Suprapubic skin (tissue), 3 donors: ENCODE data around the gene CROCC2.

Experiments used
- EP300 ChIP-seq: sonication (generic); formaldehyde crosslinking; IDR thresholded peaks from one replicate; pipeline ENCODE4 v1.6.1; 2017; ENCODE audit warnings: antibody characterized with exemption
- POLR2A ChIP-seq, 2 donors: fragments of 450-650 bp; IDR thresholded peaks; one replicate each; pipeline ENCODE4 v1.6.1; 2017; ENCODE audit warnings: antibody characterized with exemption in 2 of 2, mild to moderate bottlenecking in 2 of 2, moderate library complexity in 2 of 2
- TF ChIP-seq, protein P1 (sequence below), 2 donors: fragments of 200-600 bp in 1 of 2; fragments of 450-650 bp in 1 of 2; sonication (generic) in 1 of 2; IDR thresholded peaks; one replicate each; pipeline ENCODE4 v1.5.1; 2016 to 2019; ENCODE audit warnings: antibody characterized with exemption in 2 of 2, mild to moderate bottlenecking in 1 of 2, moderate library complexity in 1 of 2

DNA sequence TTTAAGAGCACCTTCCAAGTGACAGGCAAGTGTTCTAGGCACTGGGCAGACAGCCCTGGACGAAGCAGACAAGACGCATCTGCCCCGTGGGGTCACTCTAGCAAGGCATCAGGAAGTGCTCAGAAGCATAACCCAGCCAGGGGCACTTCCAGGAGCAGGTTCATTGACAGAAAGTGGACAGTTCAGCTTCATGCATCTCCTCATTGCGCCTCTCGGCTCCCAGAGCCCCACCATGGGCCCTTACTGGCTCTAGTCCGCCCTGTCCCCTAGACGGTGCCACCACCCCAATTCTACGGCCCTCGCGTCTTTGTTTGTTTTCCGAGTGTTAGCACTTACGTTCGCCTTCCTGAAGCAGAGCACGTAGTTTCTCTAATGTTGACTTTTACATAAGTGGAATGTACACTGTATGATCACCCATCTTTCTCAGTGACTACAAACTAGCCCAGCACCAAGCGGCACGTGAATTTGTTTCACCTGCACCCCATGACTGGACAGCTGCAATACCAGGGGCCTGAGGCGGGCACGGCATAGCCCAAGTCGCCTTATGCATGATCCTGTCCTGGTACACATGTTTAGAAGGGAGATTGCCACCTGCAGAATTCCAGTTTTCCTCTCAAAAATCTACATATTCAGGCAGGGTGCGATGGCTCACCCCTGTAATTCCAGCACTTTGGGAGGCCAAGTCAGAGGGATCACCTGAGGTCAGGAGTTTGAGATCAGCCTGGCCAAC, 125.5 kb downstream of the CROCC2 start:
- TF ChIP-seq, protein P1, sequence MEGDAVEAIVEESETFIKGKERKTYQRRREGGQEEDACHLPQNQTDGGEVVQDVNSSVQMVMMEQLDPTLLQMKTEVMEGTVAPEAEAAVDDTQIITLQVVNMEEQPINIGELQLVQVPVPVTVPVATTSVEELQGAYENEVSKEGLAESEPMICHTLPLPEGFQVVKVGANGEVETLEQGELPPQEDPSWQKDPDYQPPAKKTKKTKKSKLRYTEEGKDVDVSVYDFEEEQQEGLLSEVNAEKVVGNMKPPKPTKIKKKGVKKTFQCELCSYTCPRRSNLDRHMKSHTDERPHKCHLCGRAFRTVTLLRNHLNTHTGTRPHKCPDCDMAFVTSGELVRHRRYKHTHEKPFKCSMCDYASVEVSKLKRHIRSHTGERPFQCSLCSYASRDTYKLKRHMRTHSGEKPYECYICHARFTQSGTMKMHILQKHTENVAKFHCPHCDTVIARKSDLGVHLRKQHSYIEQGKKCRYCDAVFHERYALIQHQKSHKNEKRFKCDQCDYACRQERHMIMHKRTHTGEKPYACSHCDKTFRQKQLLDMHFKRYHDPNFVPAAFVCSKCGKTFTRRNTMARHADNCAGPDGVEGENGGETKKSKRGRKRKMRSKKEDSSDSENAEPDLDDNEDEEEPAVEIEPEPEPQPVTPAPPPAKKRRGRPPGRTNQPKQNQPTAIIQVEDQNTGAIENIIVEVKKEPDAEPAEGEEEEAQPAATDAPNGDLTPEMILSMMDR (IDR thresholded peaks at IDR 0.05): no peak
- no peak for TF ChIP-seq POLR2A (IDR thresholded peaks at IDR 0.05)
- no peak for TF ChIP-seq EP300
